HG03432 (cell line): Measurements from ENCODE around the gene LAMB4.
A peak's percentile ranks its signal among the peaks of the same experiment; 100 is the strongest.

Experiments used
- ATAC-seq: cut with Tn5 transposase; IDR thresholded peaks from one replicate; pipeline ENCODE4 v1.9.1; 2021; ENCODE audit warnings: mild to moderate bottlenecking, moderate library complexity; ENCODE audit not compliant: unreplicated experiment

LAMB4 gene

GRCh38 chr7:108109221-108109908 is 20.8 kb downstream of the LAMB4 start:
- ATAC-seq = peak; percentile 64

GRCh38 chr7:108108131-108108530 is 22.0 kb downstream of the LAMB4 start:
- no peak for ATAC-seq

- no peak for ATAC-seq
These were observed 25.8 kb downstream of the LAMB4 start for GRCh38 chr7:108104324-108104723.

GRCh38 chr7:108103558-108104298 is 26.4 kb downstream of the LAMB4 start:
- no peak for ATAC-seq

- ATAC-seq = no peak
These were observed 27.4 kb downstream of the LAMB4 start for GRCh38 chr7:108102671-108103312.

GRCh38 chr7:108101759-108102158 is 28.4 kb downstream of the LAMB4 start:
- ATAC-seq = no peak

- no peak for ATAC-seq
These were observed 30.4 kb downstream of the LAMB4 start for GRCh38 chr7:108099713-108100112.

- no peak for ATAC-seq
These were observed 32.5 kb downstream of the LAMB4 start for GRCh38 chr7:108097703-108098102.

GRCh38 chr7:108096996-108097395 is 33.2 kb downstream of the LAMB4 start:
- ATAC-seq = no peak

- no peak for ATAC-seq
These were observed 35.0 kb downstream of the LAMB4 start for GRCh38 chr7:108094933-108095710.

- ATAC-seq = no peak
These were observed 35.8 kb downstream of the LAMB4 start for GRCh38 chr7:108094346-108094745.

GRCh38 chr7:108093851-108094331 is 36.3 kb downstream of the LAMB4 start:
- ATAC-seq = no peak

GRCh38 chr7:108093341-108093740 is 36.8 kb downstream of the LAMB4 start:
- no peak for ATAC-seq

GRCh38 chr7:108091461-108091831 is 38.7 kb downstream of the LAMB4 start:
- no peak for ATAC-seq

- no peak for ATAC-seq
These were observed 39.2 kb downstream of the LAMB4 start for GRCh38 chr7:108090791-108091460.

GRCh38 chr7:108089381-108089780 is 40.8 kb downstream of the LAMB4 start:
- no peak for ATAC-seq

- ATAC-seq = no peak
These were observed 41.4 kb downstream of the LAMB4 start for GRCh38 chr7:108088729-108089128.

- ATAC-seq = no peak
These were observed 42.4 kb downstream of the LAMB4 start for GRCh38 chr7:108087778-108088177.

GRCh38 chr7:108086962-108087361 is 43.2 kb downstream of the LAMB4 start:
- no peak for ATAC-seq

- no peak for ATAC-seq
These were observed 43.6 kb downstream of the LAMB4 start for GRCh38 chr7:108086546-108086945.

GRCh38 chr7:108083980-108084379 is 46.2 kb downstream of the LAMB4 start:
- ATAC-seq = no peak
